ENCODE data around the gene SPATA31C1. TPM values are rescaled to one million over a fixed set of nuclear protein-coding genes. Genes with fewer than 3 reads are reported as not detected.
"Not testable (repeated sequence)": the region's sequence is repeated elsewhere in the genome, so short reads cannot be mapped to it uniquely, and the experiment has no call there.

The SPATA31C1 gene
- total RNA-seq, 3 donors from 2014 or later, result not detected

DNA sequence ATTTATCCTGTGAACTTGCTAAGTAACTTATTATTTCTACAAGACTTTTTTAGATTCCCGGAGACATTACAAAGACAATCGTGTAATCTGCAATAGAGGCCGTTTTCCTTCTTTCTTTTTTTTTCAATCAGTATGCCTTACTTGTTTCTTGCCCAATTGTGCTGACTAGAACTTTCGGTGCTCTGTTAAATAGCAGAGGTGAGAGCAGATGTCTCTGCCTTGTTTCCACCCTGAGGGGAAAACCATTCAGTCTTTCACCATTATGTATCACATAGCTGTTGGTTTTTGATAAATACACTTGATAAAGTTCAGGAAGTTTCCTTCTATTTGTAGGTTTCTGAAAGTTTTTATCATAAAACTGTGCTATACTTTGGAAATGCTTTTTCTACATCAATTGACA is 24.8 kb upstream of the SPATA31C1 start:
- TF ChIP-seq, protein P1, sequence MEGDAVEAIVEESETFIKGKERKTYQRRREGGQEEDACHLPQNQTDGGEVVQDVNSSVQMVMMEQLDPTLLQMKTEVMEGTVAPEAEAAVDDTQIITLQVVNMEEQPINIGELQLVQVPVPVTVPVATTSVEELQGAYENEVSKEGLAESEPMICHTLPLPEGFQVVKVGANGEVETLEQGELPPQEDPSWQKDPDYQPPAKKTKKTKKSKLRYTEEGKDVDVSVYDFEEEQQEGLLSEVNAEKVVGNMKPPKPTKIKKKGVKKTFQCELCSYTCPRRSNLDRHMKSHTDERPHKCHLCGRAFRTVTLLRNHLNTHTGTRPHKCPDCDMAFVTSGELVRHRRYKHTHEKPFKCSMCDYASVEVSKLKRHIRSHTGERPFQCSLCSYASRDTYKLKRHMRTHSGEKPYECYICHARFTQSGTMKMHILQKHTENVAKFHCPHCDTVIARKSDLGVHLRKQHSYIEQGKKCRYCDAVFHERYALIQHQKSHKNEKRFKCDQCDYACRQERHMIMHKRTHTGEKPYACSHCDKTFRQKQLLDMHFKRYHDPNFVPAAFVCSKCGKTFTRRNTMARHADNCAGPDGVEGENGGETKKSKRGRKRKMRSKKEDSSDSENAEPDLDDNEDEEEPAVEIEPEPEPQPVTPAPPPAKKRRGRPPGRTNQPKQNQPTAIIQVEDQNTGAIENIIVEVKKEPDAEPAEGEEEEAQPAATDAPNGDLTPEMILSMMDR (IDR thresholded peaks at IDR 0.05), result no peak
- ATAC-seq (no peak), DNase-seq (no peak)
- intact Hi-C loops (cut with DNase I, micrococcal nuclease), result no loop called here
- H3K4me1 ChIP-seq (ENCODE audit: low read depth), result no peaks in the 10 kb centered on the region
- H3K9me3 ChIP-seq, result no peaks in the 10 kb centered on the region
- H3K4me3 ChIP-seq, result no peak overlapping the region
- no peaks in the 10 kb centered on the region for H3K36me3 ChIP-seq (ENCODE audit: low read depth)

DNA sequence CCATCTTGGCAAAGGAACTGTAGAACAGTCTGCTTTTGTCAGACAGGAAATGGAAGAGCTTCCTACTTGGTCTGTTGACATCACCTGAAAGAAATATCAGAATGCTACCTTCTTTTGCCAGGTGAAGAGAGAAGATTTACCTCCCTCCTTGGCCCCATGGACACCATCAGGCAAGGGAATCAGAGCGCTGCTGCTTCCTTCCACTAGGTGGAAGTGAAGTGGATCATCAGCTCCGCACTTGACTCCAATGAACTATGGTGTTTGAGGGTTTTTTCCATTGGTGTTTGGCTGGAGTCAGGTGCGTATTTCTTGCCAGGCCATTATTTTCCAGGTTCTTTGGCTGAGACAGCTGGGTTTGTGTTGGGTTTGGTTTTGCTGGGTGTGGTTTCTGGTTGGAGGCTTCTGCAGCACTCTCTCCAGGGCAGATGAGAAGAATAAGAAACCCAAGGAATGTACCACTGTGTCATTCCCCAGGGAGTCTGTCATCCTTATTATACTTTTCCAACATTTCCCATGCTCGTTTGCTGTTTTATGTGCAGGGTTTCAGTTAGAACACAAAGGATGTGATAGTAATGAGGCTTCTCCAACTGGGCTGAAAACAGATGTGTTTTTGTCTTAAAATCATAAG is 22.6 kb upstream of the SPATA31C1 start:
- TF ChIP-seq, protein P1 (IDR thresholded peaks at IDR 0.05), result no peak
- Histone ChIP-seq H3K4me3 (no peak overlapping the region), H3K9me3 (no peaks in the 10 kb centered on the region), H3K4me1 (ENCODE audit: low read depth) (no peaks in the 10 kb centered on the region), H3K36me3 (ENCODE audit: low read depth) (no peaks in the 10 kb centered on the region)
- DNase-seq (no peak), ATAC-seq (no peak)
- intact Hi-C loops (cut with DNase I, micrococcal nuclease), result no loop called here

DNA sequence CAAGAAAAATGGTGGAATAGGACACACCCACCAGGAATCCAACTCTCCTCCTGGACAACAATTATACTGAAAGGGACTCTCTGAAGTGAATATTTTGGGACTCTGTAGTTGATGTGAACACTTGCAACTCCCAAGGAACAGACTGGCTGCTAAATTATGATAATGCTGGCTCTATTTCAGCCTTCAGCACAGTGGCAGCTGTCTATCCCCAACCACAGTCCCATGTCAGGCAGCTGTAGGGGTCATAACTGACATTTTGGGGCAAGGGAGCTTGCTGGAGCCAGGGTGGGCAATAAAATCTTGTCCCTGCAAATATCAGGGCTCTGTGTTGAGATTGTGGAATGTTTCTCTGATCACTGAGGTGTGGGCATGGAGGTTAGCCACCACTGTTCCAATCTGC is 20.9 kb upstream of the SPATA31C1 start:
- no peaks in the 10 kb centered on the region for H3K4me1 ChIP-seq (ENCODE audit: low read depth)
- DNase-seq, result no peak

DNA sequence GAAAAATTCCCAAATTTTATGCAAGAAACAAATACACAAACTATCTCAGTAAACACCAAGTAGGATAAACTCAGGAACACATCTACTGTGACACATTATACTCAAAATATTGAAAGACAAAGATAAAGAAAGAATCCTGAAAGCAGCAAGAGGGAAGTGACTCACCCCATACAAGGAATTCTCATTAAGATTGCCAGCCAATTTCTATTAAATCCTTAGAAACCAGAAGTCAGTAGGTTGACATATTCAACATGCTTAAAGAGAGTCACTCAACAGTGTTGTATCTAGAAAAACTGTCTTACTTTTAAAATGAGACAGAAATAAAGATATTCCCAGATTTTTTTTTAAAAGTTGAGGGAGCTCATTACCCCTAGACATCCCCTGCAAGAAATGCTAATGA is 19.6 kb upstream of the SPATA31C1 start:
- intact Hi-C loops (cut with DNase I, micrococcal nuclease), result no loop called here
- ATAC-seq (no peak), DNase-seq (no peak)
- Histone ChIP-seq H3K36me3 (ENCODE audit: low read depth) (no peaks in the 10 kb centered on the region), H3K4me3 (no peak overlapping the region), H3K4me1 (ENCODE audit: low read depth) (no peaks in the 10 kb centered on the region), H3K9me3 (peaks cover 6% of the 10 kb centered on the region)
- TF ChIP-seq, protein P1 (IDR thresholded peaks at IDR 0.05), result no peak

More for the DNA sequence above, 20.9 kb upstream of the SPATA31C1 start:
- intact Hi-C loops (cut with DNase I, micrococcal nuclease), result no loop called here
- no peak for ATAC-seq
- H3K4me3 ChIP-seq, result no peak overlapping the region
- peaks cover under 1% of the 10 kb centered on the region for H3K9me3 ChIP-seq
- TF ChIP-seq, protein P1 (IDR thresholded peaks at IDR 0.05), result no peak
- H3K36me3 ChIP-seq (ENCODE audit: low read depth), result no peaks in the 10 kb centered on the region

DNA sequence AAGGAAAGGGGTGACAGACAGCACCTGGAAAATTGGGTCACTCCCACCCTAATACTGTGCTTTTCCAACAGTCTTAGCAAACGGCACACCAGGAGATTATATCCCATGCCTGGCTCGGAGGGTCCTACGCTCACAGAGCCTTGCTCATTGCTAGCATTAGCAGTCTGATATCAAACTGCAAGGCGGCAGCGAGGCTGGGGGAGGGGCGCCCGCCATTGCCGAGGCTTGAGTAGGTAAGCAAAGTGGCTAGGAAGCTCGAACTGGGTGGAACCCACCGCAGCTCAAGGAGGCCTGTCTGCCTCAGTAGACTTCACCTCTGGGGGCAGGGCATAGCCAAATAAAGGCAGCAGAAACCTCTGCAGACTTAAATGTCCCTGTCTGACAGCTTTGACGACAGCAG is 15.4 kb upstream of the SPATA31C1 start:
- H3K4me1 ChIP-seq (ENCODE audit: low read depth); H3K4me3 ChIP-seq; H3K36me3 ChIP-seq (ENCODE audit: low read depth); ATAC-seq; intact Hi-C loops (cut with DNase I, micrococcal nuclease); DNase-seq: not testable (repeated sequence)
- peaks cover 13% of the 10 kb centered on the region for H3K9me3 ChIP-seq

DNA sequence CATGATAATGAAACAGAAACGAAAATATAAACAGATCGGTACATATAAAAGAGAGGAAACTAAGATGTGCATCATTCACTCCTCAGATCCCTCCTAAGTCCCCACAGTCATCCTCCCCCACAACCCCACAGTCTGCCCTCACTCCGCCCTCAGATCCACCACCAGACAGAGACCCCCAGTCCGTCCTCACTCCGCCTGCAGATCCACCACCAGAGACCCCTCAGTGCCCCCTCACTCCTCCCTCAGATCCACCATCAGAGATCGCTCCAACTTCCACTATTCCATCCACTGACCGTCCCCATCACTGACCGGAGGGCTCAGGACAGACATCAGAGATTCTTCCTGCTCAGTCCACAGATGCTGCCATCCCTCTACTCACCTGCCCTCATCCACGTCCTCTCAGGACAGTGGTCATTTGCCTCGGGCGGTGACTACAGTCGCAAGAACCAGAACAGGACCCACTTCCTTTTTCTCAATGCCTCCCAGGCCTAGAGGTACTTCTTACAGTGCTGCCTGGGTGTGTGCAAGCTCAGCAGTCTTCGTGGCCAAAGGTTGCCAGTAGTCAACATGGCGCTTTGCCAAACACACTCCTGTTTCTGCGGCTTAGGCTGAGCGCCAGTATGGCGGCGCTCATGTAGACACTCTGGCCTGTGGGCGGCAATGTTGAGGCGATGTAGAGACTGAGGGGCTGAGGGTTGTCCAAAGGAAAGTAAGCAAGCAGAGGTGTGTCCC is 8.3 kb upstream of the SPATA31C1 start:
- ATAC-seq, result peak; percentile 100
- intact Hi-C loops (cut with DNase I, micrococcal nuclease), result no loop called here
- DNase-seq, result peak; percentile 90 to 98 (median 94)
- peak overlapping the region; percentile 4 for H3K4me3 ChIP-seq
- H3K36me3 ChIP-seq (ENCODE audit: low read depth), result no peaks in the 10 kb centered on the region
- no peaks in the 10 kb centered on the region for H3K9me3 ChIP-seq
- TF ChIP-seq, protein P1 (IDR thresholded peaks at IDR 0.05), result peak; percentile 44
- H3K4me1 ChIP-seq (ENCODE audit: low read depth), result peaks cover 3% of the 10 kb centered on the region

All from mucosa of descending colon (tissue), 3 donors.